HG03064 (cell line): ENCODE data around the gene TRMT11.
A peak's percentile ranks its signal among the peaks of the same experiment; 100 is the strongest.
"Not testable (repeated sequence)": the region's sequence is repeated elsewhere in the genome, so short reads cannot be mapped to it uniquely, and the experiment has no call there.

ENCODE experiments used
- ATAC-seq: cut with Tn5 transposase; IDR thresholded peaks from one replicate; pipeline ENCODE4 v1.9.1; 2021; ENCODE audit warnings: low read depth; ENCODE audit not compliant: unreplicated experiment

Gene TRMT11

GRCh38 chr6:125986301-125987025, at the start of gene TRMT11:
Gene TRMT11, plus strand, starts transcription at chr6:125986540. Its CDS starts 11 bp downstream, at chr6:125986551.
- peak; percentile 96 for ATAC-seq

DNA sequence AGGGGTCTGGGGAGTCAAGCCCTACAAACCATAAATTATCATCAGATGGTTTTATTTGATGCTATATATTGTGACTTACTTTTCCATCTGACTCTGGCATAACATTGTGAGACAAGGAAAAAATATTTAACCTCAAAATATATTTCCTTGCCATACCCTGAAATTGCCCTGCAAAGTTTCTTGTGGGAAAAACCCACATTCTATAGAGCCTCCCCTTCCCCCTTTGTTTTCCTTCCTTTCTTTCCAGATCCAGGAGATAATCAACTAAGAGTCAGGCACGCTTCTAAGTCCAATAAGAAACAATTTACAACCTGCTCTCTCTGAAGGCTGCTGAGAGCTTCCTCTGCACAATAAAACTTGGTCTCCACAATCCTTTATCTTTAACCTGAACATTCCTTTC, 47.3 kb upstream of the TRMT11 start:
- no peak for ATAC-seq

DNA sequence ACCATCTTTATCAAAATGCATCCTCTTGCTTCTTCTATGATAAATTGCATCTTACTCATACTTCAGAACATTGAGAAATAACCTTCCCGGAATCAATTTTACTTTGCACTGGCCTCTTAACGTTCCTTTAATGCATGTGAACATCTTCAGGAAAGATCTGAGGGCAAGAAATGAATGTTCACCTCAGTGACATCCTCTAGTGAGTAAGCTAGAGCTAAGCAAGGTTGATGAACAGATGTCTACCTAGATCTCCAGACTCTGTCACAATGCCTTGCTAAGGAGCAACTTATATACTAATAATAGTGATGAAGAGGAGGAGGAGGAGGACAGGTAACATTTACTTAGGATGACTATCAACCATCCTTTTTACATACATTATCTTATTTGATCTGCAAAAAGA, 46.5 kb upstream of the TRMT11 start:
- ATAC-seq = no peak

DNA sequence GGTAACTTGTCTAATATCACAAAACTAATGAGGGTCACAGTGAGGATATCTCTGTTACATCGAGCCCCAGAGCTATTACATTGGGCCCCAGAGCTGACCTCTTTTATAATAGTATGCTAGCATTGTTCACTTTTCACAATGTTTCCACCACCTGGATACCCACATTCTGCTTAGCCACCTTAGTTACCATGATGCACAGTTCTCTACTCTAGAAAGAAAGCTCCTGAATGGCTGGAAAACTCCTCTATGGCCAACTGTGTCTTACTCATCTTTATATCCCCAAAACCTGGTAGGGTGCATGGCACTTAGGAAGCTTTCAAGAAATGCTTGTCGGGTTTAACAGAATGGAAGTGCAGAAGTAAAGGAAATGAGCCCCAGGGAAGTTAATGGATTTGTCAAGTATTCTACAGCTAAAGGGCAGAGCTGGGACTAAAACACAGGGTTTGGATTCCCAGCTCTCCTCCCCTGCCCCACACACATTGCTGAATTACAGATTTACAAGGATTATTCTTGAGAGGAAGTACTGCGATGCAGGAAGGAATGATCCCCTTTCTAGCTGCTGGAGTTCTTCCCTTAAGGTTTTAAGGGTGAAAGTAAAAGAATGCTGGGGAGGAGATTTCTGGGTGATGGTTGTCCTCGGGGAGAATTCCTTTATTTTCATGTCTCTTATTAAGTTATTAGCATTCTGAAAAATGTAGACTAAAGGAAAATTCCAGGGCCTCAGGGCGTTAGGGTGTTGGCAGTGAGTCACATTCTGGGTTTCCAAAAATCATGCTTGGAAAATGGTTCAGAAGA, 45.9 kb upstream of the TRMT11 start:
- no peak for ATAC-seq

- ATAC-seq = no peak
Measured at GRCh38 chr6:125942672-125943527, 43.4 kb upstream of the TRMT11 start.

GRCh38 chr6:125943528-125944433, 42.6 kb upstream of the TRMT11 start:
- ATAC-seq = no peak

DNA sequence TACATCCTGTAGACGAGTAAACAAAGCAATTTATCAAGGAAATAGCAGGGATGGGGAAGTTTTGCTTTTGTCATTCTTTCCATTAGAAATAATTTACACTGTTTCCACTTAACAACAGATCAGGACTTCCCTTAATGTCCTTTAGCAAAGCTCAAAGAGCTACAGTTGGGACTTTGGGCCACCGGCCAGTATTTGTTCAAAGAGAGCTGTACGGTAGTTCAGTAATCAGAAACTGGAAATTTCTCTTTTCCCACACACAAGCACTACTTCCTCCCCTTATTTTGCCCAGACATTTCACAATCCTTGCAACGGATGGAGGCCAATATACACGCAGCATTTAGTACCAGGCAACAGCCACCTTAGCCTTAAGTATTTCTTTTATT, 41.9 kb upstream of the TRMT11 start:
- no peak for ATAC-seq

GRCh38 chr6:125944896-125945295, 41.4 kb upstream of the TRMT11 start:
- ATAC-seq = no peak

GRCh38 chr6:125945378-125946141, 40.8 kb upstream of the TRMT11 start:
- no peak for ATAC-seq

GRCh38 chr6:125947615-125948014, 38.7 kb upstream of the TRMT11 start:
- ATAC-seq = no peak

DNA sequence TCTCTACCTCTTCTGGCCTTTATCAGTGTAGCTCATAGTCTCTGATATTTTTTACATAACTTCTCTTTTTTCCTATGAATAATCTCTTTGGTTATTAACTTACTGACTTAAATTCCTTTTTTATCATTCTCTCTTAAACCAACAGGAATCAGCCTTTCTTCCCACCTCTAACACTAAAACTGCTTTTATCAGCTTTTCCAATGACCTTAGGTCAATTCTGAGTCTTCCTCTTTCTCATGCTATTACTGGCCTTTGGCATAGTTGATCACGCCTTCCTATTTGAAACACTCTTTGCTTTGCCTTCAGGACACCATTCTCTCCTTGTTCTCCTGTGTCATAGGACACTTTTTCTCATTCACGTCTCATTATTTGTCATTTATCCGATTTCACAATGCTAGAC, 37.9 kb upstream of the TRMT11 start:
- no peak for ATAC-seq

- no peak for ATAC-seq
Measured at GRCh38 chr6:125949069-125949468, 37.3 kb upstream of the TRMT11 start.

DNA sequence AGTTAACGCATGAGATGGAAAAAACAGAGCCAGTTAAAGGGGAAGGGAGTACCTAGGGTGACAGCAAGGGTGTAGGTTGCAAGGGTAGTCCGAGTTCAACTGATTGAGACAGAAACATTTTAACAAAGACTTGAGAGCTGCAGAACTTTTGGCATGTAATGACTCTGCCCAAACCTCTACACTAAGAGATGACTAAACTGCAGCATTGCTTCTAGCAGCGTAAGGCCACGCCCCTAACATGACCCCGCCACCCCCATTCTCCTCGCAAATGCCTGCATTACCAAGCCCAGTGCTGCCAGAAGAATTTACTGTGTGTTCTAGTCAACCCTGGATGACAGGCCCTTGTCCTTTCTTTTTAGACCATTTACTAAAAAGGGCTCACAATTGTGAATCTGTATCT, 36.0 kb upstream of the TRMT11 start:
- ATAC-seq = no peak

DNA sequence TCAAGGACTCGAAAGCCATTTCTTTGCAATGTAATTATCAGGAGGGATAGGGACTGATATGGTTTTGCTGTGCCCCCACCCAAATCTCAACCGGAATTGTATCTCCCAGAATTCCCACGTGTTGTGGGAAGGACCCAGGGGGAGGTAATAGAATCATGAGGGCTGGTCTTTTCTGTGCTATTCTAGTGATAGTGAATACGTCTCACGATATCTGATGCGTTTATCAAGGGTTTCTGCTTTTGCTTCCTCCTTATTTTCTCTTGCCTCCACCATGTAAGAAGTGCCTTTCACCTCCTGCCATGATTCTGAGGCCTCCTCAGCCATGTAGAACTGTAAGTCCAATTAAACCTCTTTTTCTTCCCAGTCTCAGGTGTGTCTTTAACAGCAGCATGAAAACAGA, 35.6 kb upstream of the TRMT11 start:
- not testable (repeated sequence) for ATAC-seq

GRCh38 chr6:125951323-125951722, 35.0 kb upstream of the TRMT11 start:
- ATAC-seq = no peak

DNA sequence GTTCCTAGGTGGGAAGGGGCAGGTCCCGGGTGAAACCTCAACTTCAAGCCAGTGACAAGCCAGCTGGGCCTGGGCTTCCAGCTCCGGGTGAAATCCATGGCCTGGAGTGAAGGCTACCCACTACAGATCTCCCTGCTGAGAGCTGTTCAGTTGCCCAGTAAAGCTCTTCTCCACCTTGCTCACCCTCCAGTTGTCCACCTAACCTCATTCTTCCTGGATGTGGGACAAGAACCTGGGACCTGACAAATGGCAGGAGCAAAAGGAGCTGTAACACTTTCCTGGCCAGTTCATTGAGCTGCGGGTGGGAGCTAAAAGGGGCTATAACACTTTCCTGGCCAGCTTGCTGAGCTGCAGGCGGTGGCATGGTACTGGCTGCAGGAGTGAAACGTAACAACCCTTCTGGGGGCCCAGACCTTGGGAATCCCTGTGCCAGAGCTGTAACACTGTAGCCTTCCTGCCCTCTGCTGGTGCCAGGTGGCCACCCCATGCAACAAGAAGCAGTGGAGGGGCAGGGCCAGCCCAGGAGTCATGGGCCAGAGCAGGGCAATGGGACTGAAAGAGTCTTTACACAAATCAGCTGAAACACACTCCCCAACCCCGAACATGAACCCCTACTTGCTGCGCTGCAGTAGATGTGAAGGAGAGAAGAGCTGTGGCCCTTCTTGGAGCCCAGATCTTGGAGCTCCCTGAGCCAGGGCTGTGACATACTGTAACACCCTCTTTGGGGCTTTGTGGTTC, 33.4 kb upstream of the TRMT11 start:
- no peak for ATAC-seq

DNA sequence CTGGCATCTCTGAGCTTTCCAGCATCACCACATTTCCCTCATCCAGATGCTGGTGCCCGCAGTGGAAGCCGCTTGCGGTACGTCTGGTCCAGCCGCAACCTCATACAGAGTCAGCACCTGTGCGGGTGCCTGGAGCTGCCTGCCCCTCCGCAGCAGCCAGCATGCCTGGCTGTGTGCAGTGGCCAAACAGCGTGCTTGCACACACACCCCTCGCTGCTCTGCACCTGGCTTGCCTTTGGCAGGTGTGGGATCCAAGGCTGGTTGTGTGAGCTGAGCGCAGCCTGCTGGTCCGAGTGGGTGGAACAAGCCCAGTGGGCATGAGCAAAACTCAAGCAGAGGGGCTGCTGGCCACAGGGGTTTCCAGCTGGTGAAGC, 32.9 kb upstream of the TRMT11 start:
- no peak for ATAC-seq

GRCh38 chr6:125954735-125955339, 31.5 kb upstream of the TRMT11 start:
- ATAC-seq = no peak
